Endothelial cell of umbilical vein (primary cell): Measurements from ENCODE around the gene GABBR2. TPM values are rescaled to one million over a fixed set of nuclear protein-coding genes. Genes with fewer than 3 reads are reported as not detected.

Experiments
- BruUV-seq: library from RNA; stranded (reverse); fragments of 400-500 nt; replicated peaks from 2 replicates; lab custom pipeline; 2021; lab: Mats Ljungman, UMichigan
- CTCF ChIA-PET: fragments of 300-600, 350-600 bp; sonication (Branson Sonifier 250); formaldehyde crosslinking; loops from one replicate; lab custom pipeline; 2021; ENCODE audit warnings: antibody characterized with exemption, inconsistent platforms; lab: Charles Lee
- POLR2A ChIA-PET: fragments of 300-600, 350-600 bp; sonication (Branson Sonifier 250); formaldehyde crosslinking; loops from one replicate; lab custom pipeline; 2021; ENCODE audit warnings: antibody characterized with exemption, inconsistent platforms; lab: Charles Lee
- DNase-seq: peaks from one replicate; pipeline ENCODE4 v3.0.0-alpha.2; 2011; ENCODE audit warnings: low read depth, low spot score
- FAIRE-seq: peaks from 2 replicates; lab custom pipeline; 2011; peaks lifted over from hg19 to GRCh38; lab: Jason Lieb, UNC
- H2AFZ ChIP-seq: 2 replicates; pipeline ENCODE4 v1.6.0; 2012; ENCODE audit warnings: low read depth, low read length, control low read depth, inconsistent platforms
- H3K27ac ChIP-seq: 2 replicates; pipeline ENCODE4 v1.5.1; 2011; ENCODE audit warnings: low read depth, mild to moderate bottlenecking, control low read depth, low read length, moderate library complexity; ENCODE audit not compliant: insufficient read depth
- H3K27me3 ChIP-seq, 2 experiments: 2 replicates each; pipeline versions ENCODE4 v1.6.0 to v1.6.1; 2011; ENCODE audit warnings: low read length in 2 of 2, mixed read lengths in 1 of 2; ENCODE audit not compliant: control insufficient read depth in 2 of 2, insufficient read depth in 2 of 2
- H3K36me3 ChIP-seq, 2 experiments: 2 replicates in 1 of 2; 3 replicates in 1 of 2; pipeline ENCODE4 v1.5.1; 2011; ENCODE audit warnings: low read length in 2 of 2, mild to moderate bottlenecking in 1 of 2, moderate library complexity in 1 of 2; ENCODE audit not compliant: control insufficient read depth in 2 of 2, insufficient read depth in 2 of 2; ENCODE audit errors: extremely low read depth in 1 of 2
- H3K4me1 ChIP-seq: 3 replicates; pipeline ENCODE4 v1.5.1; 2011; ENCODE audit warnings: mild to moderate bottlenecking, low read length; ENCODE audit not compliant: control insufficient read depth, insufficient read depth; ENCODE audit errors: extremely low read depth
- H3K4me2 ChIP-seq: 2 replicates; pipeline ENCODE4 v1.6.1; 2011; ENCODE audit warnings: low read length, control low read depth, mixed read lengths; ENCODE audit not compliant: insufficient read depth
- H3K4me3 ChIP-seq, 3 experiments: fragments of 200-600 bp in 1 of 3; sonication (generic), shearing (Covaris generic) in 1 of 3; replicated peaks in 1 of 3; 2 replicates each; pipeline ENCODE4 v1.5.1; 2011 to 2016; ENCODE audit warnings: control low read depth in 3 of 3, low read length in 3 of 3, mild to moderate bottlenecking in 2 of 3, inconsistent platforms in 1 of 3, low read depth in 1 of 3, moderate library complexity in 1 of 3; ENCODE audit not compliant: insufficient read depth in 1 of 3
- H3K79me2 ChIP-seq: 2 replicates; pipeline ENCODE4 v1.6.0; 2012; ENCODE audit warnings: low read length, inconsistent platforms; ENCODE audit not compliant: control insufficient read depth, insufficient read depth
- H3K9ac ChIP-seq: replicated peaks from 2 replicates; pipeline ENCODE3; 2011; ENCODE audit warnings: low read length, control low read depth; ENCODE audit not compliant: insufficient read depth; ENCODE audit errors: extremely low read depth
- H3K9me1 ChIP-seq: replicated peaks from 3 replicates; pipeline ENCODE4 v1.6.0; 2011; ENCODE audit warnings: mild to moderate bottlenecking, low read length; ENCODE audit not compliant: control insufficient read depth, insufficient read depth; ENCODE audit errors: extremely low read depth
- H3K9me3 ChIP-seq: replicated peaks from 2 replicates; pipeline ENCODE4 v1.5.1; 2012; ENCODE audit warnings: low read length, inconsistent platforms; ENCODE audit not compliant: control insufficient read depth, insufficient read depth
- H4K20me1 ChIP-seq: replicated peaks from 2 replicates; pipeline ENCODE3; 2011; ENCODE audit warnings: mild to moderate bottlenecking, low read length; ENCODE audit not compliant: control insufficient read depth, insufficient read depth; ENCODE audit errors: extremely low read depth
- EZH2 ChIP-seq: IDR thresholded peaks from 2 replicates; pipeline ENCODE4 v1.6.1; 2012; ENCODE audit warnings: borderline replicate concordance, low read depth, mild to moderate bottlenecking, moderate library complexity, low read length, inconsistent platforms; ENCODE audit not compliant: severe bottlenecking
- FOS ChIP-seq: IDR thresholded peaks from 2 replicates; pipeline ENCODE4 v1.6.1; 2011; ENCODE audit warnings: mild to moderate bottlenecking, low read length, moderate library complexity, borderline replicate concordance; ENCODE audit not compliant: insufficient read depth
- GATA2 ChIP-seq: IDR thresholded peaks from 2 replicates; pipeline ENCODE4 v1.7.0; 2011; ENCODE audit warnings: low read depth, mild to moderate bottlenecking, moderate library complexity, mixed read lengths, low read length; ENCODE audit not compliant: insufficient read length, insufficient read depth
- MAX ChIP-seq: IDR thresholded peaks from 2 replicates; pipeline ENCODE4 v1.6.1; 2011; ENCODE audit not compliant: insufficient read depth, insufficient read length
- MYC ChIP-seq: IDR thresholded peaks from one replicate; pipeline ENCODE4 v1.6.1; 2011; ENCODE audit warnings: mild to moderate bottlenecking, low read depth, low read length
- POLR2A ChIP-seq: IDR thresholded peaks from 2 replicates; pipeline ENCODE4 v1.6.1; 2012; ENCODE audit warnings: low read depth, mild to moderate bottlenecking, control low read depth, low read length
- POLR2AphosphoS5 ChIP-seq: IDR thresholded peaks from 2 replicates; pipeline ENCODE4 v1.6.1; 2012; ENCODE audit warnings: low read depth, mild to moderate bottlenecking, control low read depth, low read length, moderate library complexity; ENCODE audit not compliant: insufficient read depth
- dilution Hi-C: fragments of 300-500 bp; cut with MboI; formaldehyde crosslinking; loops from one replicate; pipeline ENCODE4 v1.15.0; 2019; ENCODE audit warnings: low sequenced_read_pairs; ENCODE audit not compliant: extremely low pct_ligation_motif_present
- intact Hi-C: fragments of 100-400 bp; cut with micrococcal nuclease; formaldehyde crosslinking; loops from one replicate; pipeline ENCODE4 v1.10.0; 2022
- polyA plus RNA-seq, 4 experiments: library from polyadenylated mRNA; depleted of rRNA in 3 of 4; stranded (reverse) in 3 of 4; unstranded in 1 of 4; fragments of >200 nt; gene quantifications; 2 replicates each; pipeline versions ENCODE4 v1.2.1 to v1.2.3, GENCODE V29; 2011 to 2012; ENCODE audit warnings: missing spikeins in 1 of 4
- total RNA-seq: library from RNA; stranded (reverse); gene quantifications from 2 replicates; pipeline ENCODE4 v1.2.3, GENCODE V29; 2021
- TF ChIP-seq, protein P1 (sequence below), 2 donors: IDR thresholded peaks; 1 replicate in 1 of 2; 2 replicates in 1 of 2; pipeline ENCODE4 v1.5.1; 2011; ENCODE audit warnings: low read length in 2 of 2, mild to moderate bottlenecking in 2 of 2, moderate library complexity in 2 of 2, control low read depth in 1 of 2, inconsistent platforms in 1 of 2, low read depth in 1 of 2; ENCODE audit not compliant: insufficient read depth in 1 of 2; ENCODE audit errors: extremely low read depth in 1 of 2

GABBR2 gene
- total and polyA plus RNA-seq, 2 donors (not counting 3 experiments of a cell fraction or from before 2014, with no cell fraction given): 1.1 to 9.2 TPM

DNA sequence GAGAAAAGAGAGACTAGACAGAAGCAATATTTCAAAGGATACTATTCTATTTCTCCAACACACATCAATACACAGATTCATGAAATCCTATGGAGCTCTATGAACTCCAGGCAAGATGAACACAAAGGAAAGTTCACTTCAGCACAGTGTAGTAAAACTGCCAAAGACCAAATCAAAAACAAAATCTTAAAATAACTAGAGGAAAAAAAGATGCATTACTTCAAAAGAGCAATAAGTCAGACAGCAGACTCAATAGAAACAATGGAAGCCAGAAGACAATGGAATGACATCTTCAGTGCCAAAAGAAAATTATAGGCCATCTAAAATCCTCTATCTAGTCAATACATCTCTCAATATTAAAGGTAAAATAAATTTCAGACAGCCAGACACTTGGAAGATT, 248.0 kb downstream of the GABBR2 start:
- FAIRE-seq: peak; percentile 26
- intact Hi-C loops (no loop called here), dilution Hi-C loops (no loop called here)
- POLR2A ChIA-PET: no interaction called here
- no peaks in the 10 kb centered on the region for H4K20me1 ChIP-seq
- no peak for TF ChIP-seq FOS
- TF ChIP-seq EZH2: no peak
- no peak for TF ChIP-seq POLR2AphosphoS5
- TF ChIP-seq GATA2: no peak
- TF ChIP-seq, protein P1, sequence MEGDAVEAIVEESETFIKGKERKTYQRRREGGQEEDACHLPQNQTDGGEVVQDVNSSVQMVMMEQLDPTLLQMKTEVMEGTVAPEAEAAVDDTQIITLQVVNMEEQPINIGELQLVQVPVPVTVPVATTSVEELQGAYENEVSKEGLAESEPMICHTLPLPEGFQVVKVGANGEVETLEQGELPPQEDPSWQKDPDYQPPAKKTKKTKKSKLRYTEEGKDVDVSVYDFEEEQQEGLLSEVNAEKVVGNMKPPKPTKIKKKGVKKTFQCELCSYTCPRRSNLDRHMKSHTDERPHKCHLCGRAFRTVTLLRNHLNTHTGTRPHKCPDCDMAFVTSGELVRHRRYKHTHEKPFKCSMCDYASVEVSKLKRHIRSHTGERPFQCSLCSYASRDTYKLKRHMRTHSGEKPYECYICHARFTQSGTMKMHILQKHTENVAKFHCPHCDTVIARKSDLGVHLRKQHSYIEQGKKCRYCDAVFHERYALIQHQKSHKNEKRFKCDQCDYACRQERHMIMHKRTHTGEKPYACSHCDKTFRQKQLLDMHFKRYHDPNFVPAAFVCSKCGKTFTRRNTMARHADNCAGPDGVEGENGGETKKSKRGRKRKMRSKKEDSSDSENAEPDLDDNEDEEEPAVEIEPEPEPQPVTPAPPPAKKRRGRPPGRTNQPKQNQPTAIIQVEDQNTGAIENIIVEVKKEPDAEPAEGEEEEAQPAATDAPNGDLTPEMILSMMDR (IDR thresholded peaks at IDR 0.05; ENCODE audit: extremely low read depth in 1 of 2, insufficient read depth in 1 of 2, low read depth in 1 of 2, low read length in 2 of 2): no peak
- no peak for TF ChIP-seq MYC
- no peak for TF ChIP-seq MAX
- TF ChIP-seq POLR2A: no peak
- no peaks in the 10 kb centered on the region for H3K9me3 ChIP-seq
- no peaks in the 10 kb centered on the region for H3K36me3 ChIP-seq
- H3K27ac ChIP-seq: no peak overlapping the region
- no peak overlapping the region for H3K4me3 ChIP-seq
- H3K79me2 ChIP-seq: no peaks in the 10 kb centered on the region
- H3K9me1 ChIP-seq: no peaks in the 10 kb centered on the region
- DNase-seq: no peak
- H2AFZ ChIP-seq: no peak overlapping the region
- H3K4me2 ChIP-seq: no peak overlapping the region
- no peak overlapping the region for H3K9ac ChIP-seq
- no TSS peak for BruUV-seq
- no peaks in the 10 kb centered on the region for H3K4me1 ChIP-seq
- H3K27me3 ChIP-seq: no peaks in the 10 kb centered on the region
- CTCF ChIA-PET: no interaction called here
